ENCODE data around the gene SV2B.

SV2B gene

GRCh38 chr15:91214675-91215590, 114.9 kb downstream of the SV2B start:
- no peak for TF ChIP-seq CTCF (IDR thresholded peaks at IDR 0.05; ENCODE audit: insufficient read depth, missing control alignments)
- no peak for FAIRE-seq
- DNase-seq (ENCODE audit: insufficient read length, low spot score) = no peak

- no peak for FAIRE-seq
- no peak for TF ChIP-seq CTCF (IDR thresholded peaks at IDR 0.05; ENCODE audit: insufficient read depth, missing control alignments)
- DNase-seq (ENCODE audit: insufficient read length, low spot score) = no peak
Observed at GRCh38 chr15:91216000-91216399, 115.9 kb downstream of the SV2B start.

- FAIRE-seq (peak; percentile 29), DNase-seq (ENCODE audit: insufficient read length, low spot score) (no peak)
- no peak for TF ChIP-seq CTCF (IDR thresholded peaks at IDR 0.05; ENCODE audit: insufficient read depth, missing control alignments)
Observed at GRCh38 chr15:91219206-91219605, 119.1 kb downstream of the SV2B start.

GRCh38 chr15:91222052-91222451, 122.0 kb downstream of the SV2B start:
- no peak for FAIRE-seq
- no peak for DNase-seq (ENCODE audit: insufficient read length, low spot score)
- TF ChIP-seq CTCF (IDR thresholded peaks at IDR 0.05; ENCODE audit: insufficient read depth, missing control alignments) = no peak

- no peak for FAIRE-seq
- no peak for DNase-seq (ENCODE audit: insufficient read length, low spot score)
- TF ChIP-seq CTCF (IDR thresholded peaks at IDR 0.05; ENCODE audit: insufficient read depth, missing control alignments) = no peak
Observed at GRCh38 chr15:91223863-91224262, 123.8 kb downstream of the SV2B start.

- DNase-seq (ENCODE audit: insufficient read length, low spot score) (peak; percentile 40), FAIRE-seq (peak; percentile 93)
- TF ChIP-seq CTCF (IDR thresholded peaks at IDR 0.05; ENCODE audit: insufficient read depth, missing control alignments) = peak; percentile 87
Observed at GRCh38 chr15:91224755-91225380, 124.8 kb downstream of the SV2B start.

GRCh38 chr15:91225741-91226140, 125.7 kb downstream of the SV2B start:
- DNase-seq (ENCODE audit: insufficient read length, low spot score) (no peak), FAIRE-seq (no peak)
- TF ChIP-seq CTCF (IDR thresholded peaks at IDR 0.05; ENCODE audit: insufficient read depth, missing control alignments) = no peak
